GM12864 (cell line): ENCODE measurements around the gene PITRM1.

Experiments used
- DNase-seq: peaks from one replicate; pipeline ENCODE4 v3.0.0-alpha.2; 2011; ENCODE audit warnings: low read depth
- H3K4me3 ChIP-seq: 2 replicates; pipeline ENCODE4 v1.5.1; 2011; ENCODE audit warnings: mild to moderate bottlenecking, low read depth, low read length, control low read depth
- TF ChIP-seq, protein P1 (sequence below): IDR thresholded peaks from 2 replicates; pipeline ENCODE4 v1.5.1; 2011; ENCODE audit warnings: low read depth, mild to moderate bottlenecking, moderate library complexity, low read length, control low read depth, inconsistent platforms; ENCODE audit errors: missing control alignments

PITRM1 gene

DNA sequence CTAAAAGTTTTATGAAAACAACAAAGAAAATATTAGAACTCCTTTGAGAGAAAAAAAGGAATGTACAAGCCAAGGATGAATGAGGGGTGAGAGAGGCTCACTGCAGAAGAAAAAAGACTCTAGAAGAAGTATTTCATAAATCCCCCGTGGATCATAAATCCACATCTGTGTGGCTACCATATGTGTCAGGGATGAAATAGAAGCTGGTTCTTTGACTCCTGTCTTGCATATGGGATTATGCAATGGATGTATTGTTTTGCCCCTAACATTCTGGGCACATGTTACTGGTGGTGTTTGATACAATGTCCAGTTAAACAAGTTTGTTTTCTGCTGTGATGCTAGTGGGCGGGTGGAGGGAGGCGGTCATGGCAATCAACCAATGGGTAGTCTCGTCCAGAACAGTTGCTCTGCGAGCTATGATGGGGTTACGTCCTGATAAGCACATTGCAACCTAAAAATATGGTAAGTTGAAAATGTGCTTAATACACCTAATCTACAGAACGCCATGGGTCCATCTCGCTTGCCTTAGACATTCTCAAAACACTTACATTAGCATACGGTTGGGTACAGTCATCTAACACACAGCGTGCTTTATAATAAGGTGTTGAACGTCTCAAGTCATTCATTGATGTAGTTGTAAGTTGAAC, 34.1 kb upstream of the PITRM1 start:
- no peak for DNase-seq
- TF ChIP-seq, protein P1, sequence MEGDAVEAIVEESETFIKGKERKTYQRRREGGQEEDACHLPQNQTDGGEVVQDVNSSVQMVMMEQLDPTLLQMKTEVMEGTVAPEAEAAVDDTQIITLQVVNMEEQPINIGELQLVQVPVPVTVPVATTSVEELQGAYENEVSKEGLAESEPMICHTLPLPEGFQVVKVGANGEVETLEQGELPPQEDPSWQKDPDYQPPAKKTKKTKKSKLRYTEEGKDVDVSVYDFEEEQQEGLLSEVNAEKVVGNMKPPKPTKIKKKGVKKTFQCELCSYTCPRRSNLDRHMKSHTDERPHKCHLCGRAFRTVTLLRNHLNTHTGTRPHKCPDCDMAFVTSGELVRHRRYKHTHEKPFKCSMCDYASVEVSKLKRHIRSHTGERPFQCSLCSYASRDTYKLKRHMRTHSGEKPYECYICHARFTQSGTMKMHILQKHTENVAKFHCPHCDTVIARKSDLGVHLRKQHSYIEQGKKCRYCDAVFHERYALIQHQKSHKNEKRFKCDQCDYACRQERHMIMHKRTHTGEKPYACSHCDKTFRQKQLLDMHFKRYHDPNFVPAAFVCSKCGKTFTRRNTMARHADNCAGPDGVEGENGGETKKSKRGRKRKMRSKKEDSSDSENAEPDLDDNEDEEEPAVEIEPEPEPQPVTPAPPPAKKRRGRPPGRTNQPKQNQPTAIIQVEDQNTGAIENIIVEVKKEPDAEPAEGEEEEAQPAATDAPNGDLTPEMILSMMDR: no peak
- H3K4me3 ChIP-seq: no peak overlapping the region

- TF ChIP-seq, protein P1: no peak
- H3K4me3 ChIP-seq: no peak overlapping the region
- no peak for DNase-seq
Observed at GRCh38 chr10:3203972-3204371, 31.4 kb upstream of the PITRM1 start.

DNA sequence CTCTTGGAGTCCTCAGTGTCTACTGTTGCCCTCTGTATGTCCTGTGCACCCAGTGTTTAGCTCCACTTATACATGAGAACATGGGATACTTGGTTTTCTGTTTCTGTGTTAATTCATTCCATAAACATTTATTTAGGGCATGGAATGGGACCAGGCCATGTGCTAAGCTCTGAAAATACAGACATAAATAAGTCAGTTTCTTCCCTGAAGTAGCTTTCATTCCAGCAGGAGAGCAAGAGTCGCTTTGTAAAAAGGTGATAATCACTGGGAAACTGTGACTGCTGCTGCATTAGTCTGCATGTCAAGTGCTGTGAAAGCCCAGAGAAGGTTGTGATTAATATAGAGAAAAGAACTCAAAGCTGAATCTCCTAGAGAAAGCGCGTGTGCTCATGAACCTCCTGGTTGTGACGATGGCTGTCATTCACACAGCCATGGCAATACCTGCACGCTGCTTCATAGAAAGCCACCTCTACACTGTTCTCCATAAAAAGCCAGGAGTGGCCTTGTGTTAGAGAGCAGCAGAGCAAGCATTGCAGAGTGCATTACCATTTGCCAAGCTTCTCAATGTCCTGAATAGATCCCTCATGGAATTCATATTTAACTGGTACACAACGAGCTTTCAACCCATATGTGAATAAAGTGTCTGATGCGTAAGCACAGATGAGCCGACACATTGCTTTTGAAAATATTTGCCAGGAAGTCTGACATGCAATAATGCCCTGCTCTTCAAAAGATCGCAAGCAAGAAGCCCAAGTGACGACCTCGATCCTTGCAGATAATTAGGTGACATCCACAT, 30.6 kb upstream of the PITRM1 start:
- no peak overlapping the region for H3K4me3 ChIP-seq
- no peak for DNase-seq
- TF ChIP-seq, protein P1: no peak

GRCh38 chr10:3201796-3202195, 29.2 kb upstream of the PITRM1 start:
- TF ChIP-seq, protein P1: no peak
- H3K4me3 ChIP-seq: no peak overlapping the region
- DNase-seq: no peak

DNA sequence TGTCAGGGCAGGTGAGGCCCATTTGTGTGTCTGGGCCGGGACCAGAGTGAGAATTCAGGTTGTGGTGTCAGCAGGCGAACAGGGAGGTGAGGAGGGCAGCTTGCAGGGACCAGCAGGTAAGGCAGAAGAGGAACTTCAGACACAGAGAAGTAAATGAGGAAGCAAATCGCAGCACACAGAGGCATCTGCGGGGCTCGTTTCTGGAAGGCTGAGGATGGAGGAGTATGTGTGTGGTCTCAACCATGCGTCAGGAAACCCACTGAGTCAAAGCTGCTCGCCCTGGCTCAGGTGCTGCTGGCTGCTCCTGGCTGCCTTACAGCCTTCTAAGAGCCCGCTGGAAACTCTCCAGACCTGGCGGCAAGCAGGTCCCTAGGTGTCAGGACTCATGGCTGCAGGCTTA, 26.9 kb upstream of the PITRM1 start:
- TF ChIP-seq, protein P1: no peak
- no peak overlapping the region for H3K4me3 ChIP-seq
- no peak for DNase-seq

DNA sequence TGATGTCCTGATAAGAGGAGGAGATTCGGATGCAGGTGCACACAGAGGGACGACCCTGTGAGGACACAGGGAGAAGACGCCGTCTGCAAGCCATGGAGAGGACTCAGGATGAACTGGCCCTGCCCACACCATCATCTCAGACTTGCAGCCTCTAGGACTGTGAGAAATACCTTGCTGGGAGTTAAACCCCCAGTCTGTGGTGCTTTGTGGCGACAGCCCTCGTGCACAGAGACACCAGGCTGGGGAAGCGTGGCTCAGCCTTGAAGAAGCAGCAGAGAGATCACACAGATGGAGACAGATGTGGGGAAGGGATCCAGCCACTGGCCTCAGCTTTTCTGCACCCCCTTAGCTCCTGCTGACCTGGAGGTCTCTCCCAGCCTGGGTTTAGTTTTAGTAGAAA, 26.3 kb upstream of the PITRM1 start:
- TF ChIP-seq, protein P1: no peak
- DNase-seq: no peak
- H3K4me3 ChIP-seq: no peak overlapping the region
